K562 (cell line): Measurements from ENCODE around the gene SNRPD2. TPM values are rescaled to one million over a fixed set of nuclear protein-coding genes. Genes with fewer than 3 reads are reported as not detected.

Experiments
- CC2D1A ChIP-seq: fragments of 450-650 bp; IDR thresholded peaks from 2 replicates; pipeline ENCODE4 v1.6.1; 2017; ENCODE audit warnings: mild to moderate bottlenecking
- CHD4 ChIP-seq: fragments of 200-600 bp; sonication (generic); IDR thresholded peaks from 3 replicates; pipeline ENCODE4 v1.6.1; 2012; ENCODE audit warnings: low read depth, mild to moderate bottlenecking, mixed read lengths, low read length, inconsistent platforms; ENCODE audit not compliant: insufficient read depth, insufficient replicate concordance, poor library complexity, severe bottlenecking
- EGR1 ChIP-seq: fragments of 450-650 bp; conservative IDR thresholded peaks from 2 replicates; pipeline ENCODE4 v1.6.1; 2017; ENCODE audit warnings: mild to moderate bottlenecking
- ESRRA ChIP-seq: fragments of 450-650 bp; IDR thresholded peaks from 2 replicates; pipeline ENCODE4 v1.6.1; 2014; ENCODE audit warnings: low read depth, mild to moderate bottlenecking, moderate library complexity, borderline replicate concordance
- FOXK2 ChIP-seq, 2 experiments: fragments of 450-650 bp; IDR thresholded peaks in 1 of 2; conservative IDR thresholded peaks in 1 of 2; 2 replicates each; pipeline ENCODE4 v1.6.1; 2016; ENCODE audit warnings: low read depth in 2 of 2, mild to moderate bottlenecking in 1 of 2
- HLTF ChIP-seq: fragments of 450-650 bp; IDR thresholded peaks from 2 replicates; pipeline ENCODE4 v1.6.1; 2016
- JUNB ChIP-seq: fragments of 450-650 bp; formaldehyde crosslinking; conservative IDR thresholded peaks from 2 replicates; pipeline ENCODE4 v1.4.0; 2020; ENCODE audit warnings: mild to moderate bottlenecking
- MCM7 ChIP-seq, 2 experiments: fragments of 450-650 bp; IDR thresholded peaks; 2 replicates each; pipeline ENCODE4 v1.6.1; 2016 to 2018
- NFATC3 ChIP-seq: fragments of 450-650 bp; IDR thresholded peaks from 2 replicates; pipeline ENCODE4 v1.6.1; 2017; ENCODE audit warnings: mild to moderate bottlenecking
- POLR2A ChIP-seq: fragments of 450-650 bp; conservative IDR thresholded peaks from 2 replicates; pipeline ENCODE4 v1.6.1; 2016
- POLR2AphosphoS5 ChIP-seq: IDR thresholded peaks from 2 replicates; pipeline ENCODE4 v1.6.1; 2011; ENCODE audit warnings: mild to moderate bottlenecking, low read depth, low read length, moderate library complexity; ENCODE audit not compliant: control insufficient read depth, insufficient read depth
- TAF1 ChIP-seq: IDR thresholded peaks from 2 replicates; pipeline ENCODE4 v1.6.1; 2011; ENCODE audit warnings: mild to moderate bottlenecking, low read length, moderate library complexity; ENCODE audit not compliant: insufficient read depth, control insufficient read depth, severe bottlenecking; ENCODE audit errors: extremely low read depth
- TAF7 ChIP-seq: fragments of 450-650 bp; IDR thresholded peaks from 2 replicates; pipeline ENCODE4 v1.6.1; 2016; ENCODE audit warnings: missing genetic modification characterization, missing compliant biosample characterization
- YY1 ChIP-seq, 3 experiments: IDR thresholded peaks; 2 replicates each; pipeline ENCODE4 v1.6.1; 2011; ENCODE audit warnings: low read length in 2 of 3, mild to moderate bottlenecking in 2 of 3, moderate library complexity in 2 of 3, borderline replicate concordance in 1 of 3, control low read depth in 1 of 3, low read depth in 1 of 3; ENCODE audit not compliant: insufficient read depth in 3 of 3, insufficient replicate concordance in 2 of 3, control insufficient read depth in 1 of 3, insufficient read length in 1 of 3; ENCODE audit errors: extremely low read depth in 1 of 3
- ZC3H8 ChIP-seq: fragments of 450-650 bp; IDR thresholded peaks from 2 replicates; pipeline ENCODE4 v1.6.1; 2017
- ZNF316 ChIP-seq: fragments of 450-650 bp; IDR thresholded peaks from 2 replicates; pipeline ENCODE4 v1.6.1; 2016
- ZSCAN29 ChIP-seq: fragments of 450-650 bp; IDR thresholded peaks from 2 replicates; pipeline ENCODE4 v1.6.1; 2017
- polyA plus RNA-seq, 8 experiments: library from polyadenylated mRNA; depleted of rRNA in 4 of 8; stranded (reverse) in 5 of 8; unstranded in 3 of 8; fragments of >200 nt; fragmentation: Nextera tagmentation in 2 of 8; fragmentation: Illumina TruSeq in 1 of 8; extraction: Ambion mirVana in 2 of 8; extraction: Trizol in 1 of 8; gene quantifications; 2 replicates each; pipeline versions ENCODE4 v1.2.1 to v1.2.3, GENCODE V29; 2011 to 2014; ENCODE audit warnings: inconsistent platforms in 1 of 8, missing spikeins in 1 of 8
- total RNA-seq, 7 experiments: library from RNA; depleted of rRNA in 6 of 7; stranded (reverse); fragments of >200 nt in 6 of 7; fragmentation: Illumina TruSeq in 2 of 7; extraction: Trizol in 2 of 7; gene quantifications; 2 replicates each; pipeline versions ENCODE4 v1.2.1 to v1.2.3, GENCODE V29; 2011 to 2021; ENCODE audit warnings: low replicate concordance in 1 of 7
- TF ChIP-seq, protein P1 (sequence below), 2 experiments: fragments of 450-650 bp; IDR thresholded peaks; 2 replicates each; pipeline ENCODE4 v1.6.1; 2016
- TF ChIP-seq, protein P2 (sequence below): IDR thresholded peaks from 3 replicates; pipeline ENCODE4 v1.6.1; 2011; ENCODE audit warnings: borderline replicate concordance, mild to moderate bottlenecking; ENCODE audit not compliant: insufficient read length, insufficient read depth
- TF ChIP-seq, protein P3 (sequence below): IDR thresholded peaks from 2 replicates; pipeline ENCODE4 v1.6.1; 2016; ENCODE audit warnings: missing genetic modification characterization, missing compliant biosample characterization
- TF ChIP-seq, protein P4 (sequence below): fragments of 450-650 bp; conservative IDR thresholded peaks from 2 replicates; pipeline ENCODE4 v1.6.1; 2016; ENCODE audit warnings: missing genetic modification characterization, low read depth, mild to moderate bottlenecking, control low read depth, missing compliant biosample characterization
- TF ChIP-seq, protein P5 (sequence below): sonication (generic); formaldehyde crosslinking; IDR thresholded peaks from 2 replicates; pipeline ENCODE4 v1.8.0; 2022; ENCODE audit warnings: mild to moderate bottlenecking, missing genetic modification reagents

SNRPD2 gene
- total and polyA plus RNA-seq, 9 of the 15 experiments (the other 6 are each of a cell fraction or from before 2014, with no cell fraction given): 728 to 4,411 (median 1,029) TPM

DNA sequence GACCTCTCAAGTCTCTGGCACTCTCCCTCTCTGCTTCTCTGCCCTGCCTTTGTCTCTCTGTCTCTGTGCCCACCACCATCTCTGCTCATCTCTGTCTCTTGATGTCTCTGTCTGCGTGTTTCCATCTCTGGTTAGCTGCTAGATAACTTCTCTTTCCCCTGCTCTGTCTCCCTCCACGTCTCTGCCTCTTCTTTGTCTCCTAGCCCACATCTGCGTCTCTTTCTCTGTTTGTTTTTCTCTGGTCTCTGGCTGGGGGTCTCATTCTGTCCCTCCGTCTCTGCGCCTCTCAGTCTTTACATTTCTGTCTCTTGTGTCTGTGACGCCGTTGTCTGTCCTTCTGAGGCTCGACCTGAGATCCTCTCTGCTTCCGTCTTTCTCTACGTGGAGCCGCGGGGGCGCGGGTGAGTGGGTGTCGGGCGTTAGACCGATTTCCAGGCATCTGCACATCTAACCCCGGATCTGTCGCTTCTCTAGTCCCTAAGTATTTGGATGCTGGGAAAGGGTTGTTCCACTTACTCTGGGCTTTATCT, 23.3 kb downstream of the SNRPD2 start (continued):
- no peak for TF ChIP-seq JUNB (CRISPR knock-in tag)
- TF ChIP-seq YY1 (IDR thresholded peaks at IDR 0.05; ENCODE audit: borderline replicate concordance in 1 of 3, control insufficient read depth in 1 of 3, extremely low read depth in 1 of 3, insufficient read depth in 3 of 3, insufficient read length in 1 of 3, insufficient replicate concordance in 2 of 3, low read depth in 1 of 3, low read length in 2 of 3): no peak
- TF ChIP-seq ZSCAN29: peak; percentile 37; the same call in 1 of the 2 replicates
- peak; percentile 40 for TF ChIP-seq TAF1
- TF ChIP-seq CC2D1A: peak; percentile 42; the same call in 1 of the 2 replicates
- TF ChIP-seq, protein P1, sequence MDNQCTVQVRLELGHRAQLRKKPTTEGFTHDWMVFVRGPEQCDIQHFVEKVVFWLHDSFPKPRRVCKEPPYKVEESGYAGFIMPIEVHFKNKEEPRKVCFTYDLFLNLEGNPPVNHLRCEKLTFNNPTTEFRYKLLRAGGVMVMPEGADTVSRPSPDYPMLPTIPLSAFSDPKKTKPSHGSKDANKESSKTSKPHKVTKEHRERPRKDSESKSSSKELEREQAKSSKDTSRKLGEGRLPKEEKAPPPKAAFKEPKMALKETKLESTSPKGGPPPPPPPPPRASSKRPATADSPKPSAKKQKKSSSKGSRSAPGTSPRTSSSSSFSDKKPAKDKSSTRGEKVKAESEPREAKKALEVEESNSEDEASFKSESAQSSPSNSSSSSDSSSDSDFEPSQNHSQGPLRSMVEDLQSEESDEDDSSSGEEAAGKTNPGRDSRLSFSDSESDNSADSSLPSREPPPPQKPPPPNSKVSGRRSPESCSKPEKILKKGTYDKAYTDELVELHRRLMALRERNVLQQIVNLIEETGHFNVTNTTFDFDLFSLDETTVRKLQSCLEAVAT (IDR thresholded peaks at IDR 0.05): peak; percentile 74 to 84
- TF ChIP-seq MCM7 (IDR thresholded peaks at IDR 0.05): peak in 1 of 2 experiments; percentile 46; a peak in 1 of 4 replicates
- TF ChIP-seq POLR2A: peak; percentile 50
- TF ChIP-seq, protein P2, sequence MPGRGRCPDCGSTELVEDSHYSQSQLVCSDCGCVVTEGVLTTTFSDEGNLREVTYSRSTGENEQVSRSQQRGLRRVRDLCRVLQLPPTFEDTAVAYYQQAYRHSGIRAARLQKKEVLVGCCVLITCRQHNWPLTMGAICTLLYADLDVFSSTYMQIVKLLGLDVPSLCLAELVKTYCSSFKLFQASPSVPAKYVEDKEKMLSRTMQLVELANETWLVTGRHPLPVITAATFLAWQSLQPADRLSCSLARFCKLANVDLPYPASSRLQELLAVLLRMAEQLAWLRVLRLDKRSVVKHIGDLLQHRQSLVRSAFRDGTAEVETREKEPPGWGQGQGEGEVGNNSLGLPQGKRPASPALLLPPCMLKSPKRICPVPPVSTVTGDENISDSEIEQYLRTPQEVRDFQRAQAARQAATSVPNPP: no peak
- TF ChIP-seq NFATC3: peak; percentile 63; the same call in 1 of the 2 replicates
- peak; percentile 19 for TF ChIP-seq CHD4
- peak; percentile 95 for TF ChIP-seq HLTF
- TF ChIP-seq, protein P3, sequence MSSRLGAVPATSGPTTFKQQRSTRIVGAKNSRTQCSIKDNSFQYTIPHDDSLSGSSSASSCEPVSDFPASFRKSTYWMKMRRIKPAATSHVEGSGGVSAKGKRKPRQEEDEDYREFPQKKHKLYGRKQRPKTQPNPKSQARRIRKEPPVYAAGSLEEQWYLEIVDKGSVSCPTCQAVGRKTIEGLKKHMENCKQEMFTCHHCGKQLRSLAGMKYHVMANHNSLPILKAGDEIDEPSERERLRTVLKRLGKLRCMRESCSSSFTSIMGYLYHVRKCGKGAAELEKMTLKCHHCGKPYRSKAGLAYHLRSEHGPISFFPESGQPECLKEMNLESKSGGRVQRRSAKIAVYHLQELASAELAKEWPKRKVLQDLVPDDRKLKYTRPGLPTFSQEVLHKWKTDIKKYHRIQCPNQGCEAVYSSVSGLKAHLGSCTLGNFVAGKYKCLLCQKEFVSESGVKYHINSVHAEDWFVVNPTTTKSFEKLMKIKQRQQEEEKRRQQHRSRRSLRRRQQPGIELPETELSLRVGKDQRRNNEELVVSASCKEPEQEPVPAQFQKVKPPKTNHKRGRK (tag): 0 out of 2 replicates have a peak, but pooled peaks have one; percentile 27
- no peak; the same call in 1 of the 2 replicates for TF ChIP-seq ESRRA
- TF ChIP-seq FOXK2 (conservative IDR thresholded peaks at IDR 0.05 in 1 of 2, IDR thresholded peaks at IDR 0.05 in 1 of 2; ENCODE audit: low read depth in 2 of 2): 0 out of 4 replicates have a peak, but pooled peaks have one; percentile 10 to 44
- TF ChIP-seq, protein P4, sequence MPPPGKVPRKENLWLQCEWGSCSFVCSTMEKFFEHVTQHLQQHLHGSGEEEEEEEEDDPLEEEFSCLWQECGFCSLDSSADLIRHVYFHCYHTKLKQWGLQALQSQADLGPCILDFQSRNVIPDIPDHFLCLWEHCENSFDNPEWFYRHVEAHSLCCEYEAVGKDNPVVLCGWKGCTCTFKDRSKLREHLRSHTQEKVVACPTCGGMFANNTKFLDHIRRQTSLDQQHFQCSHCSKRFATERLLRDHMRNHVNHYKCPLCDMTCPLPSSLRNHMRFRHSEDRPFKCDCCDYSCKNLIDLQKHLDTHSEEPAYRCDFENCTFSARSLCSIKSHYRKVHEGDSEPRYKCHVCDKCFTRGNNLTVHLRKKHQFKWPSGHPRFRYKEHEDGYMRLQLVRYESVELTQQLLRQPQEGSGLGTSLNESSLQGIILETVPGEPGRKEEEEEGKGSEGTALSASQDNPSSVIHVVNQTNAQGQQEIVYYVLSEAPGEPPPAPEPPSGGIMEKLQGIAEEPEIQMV (tag): 0 out of 2 replicates have a peak, but pooled peaks have one; percentile 6
- peak; percentile 97 for TF ChIP-seq EGR1
- TF ChIP-seq POLR2AphosphoS5: 0 out of 2 replicates have a peak, but pooled peaks have one; percentile 20
- TF ChIP-seq, protein P5, sequence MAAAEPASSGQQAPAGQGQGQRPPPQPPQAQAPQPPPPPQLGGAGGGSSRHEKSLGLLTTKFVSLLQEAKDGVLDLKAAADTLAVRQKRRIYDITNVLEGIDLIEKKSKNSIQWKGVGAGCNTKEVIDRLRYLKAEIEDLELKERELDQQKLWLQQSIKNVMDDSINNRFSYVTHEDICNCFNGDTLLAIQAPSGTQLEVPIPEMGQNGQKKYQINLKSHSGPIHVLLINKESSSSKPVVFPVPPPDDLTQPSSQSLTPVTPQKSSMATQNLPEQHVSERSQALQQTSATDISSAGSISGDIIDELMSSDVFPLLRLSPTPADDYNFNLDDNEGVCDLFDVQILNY (CRISPR knock-in tag): 0 out of 2 replicates have a peak, but pooled peaks have one; percentile 65
- peak; percentile 75; the same call in 1 of the 2 replicates for TF ChIP-seq TAF7
- peak; percentile 78 for TF ChIP-seq ZC3H8
- TF ChIP-seq ZNF316: peak; percentile 13; the same call in 1 of the 2 replicates
